GM12892 (cell line): Measurements from ENCODE around the gene PC.

Experiments used
- POLR2A ChIP-seq: IDR thresholded peaks from 2 replicates; pipeline ENCODE4 v1.6.1; 2011; ENCODE audit warnings: low read depth, low read length, control low read depth
- POLR2AphosphoS5 ChIP-seq: IDR thresholded peaks from 2 replicates; pipeline ENCODE4 v1.6.1; 2011; ENCODE audit warnings: low read depth, low read length, control low read depth
- TAF1 ChIP-seq: IDR thresholded peaks from 2 replicates; pipeline ENCODE4 v1.6.1; 2011; ENCODE audit warnings: low read depth, mild to moderate bottlenecking, control low read depth, low read length, borderline replicate concordance

GRCh38 chr11:66864172-66864901 lies 93.8 kb downstream of the PC start:
- TF ChIP-seq POLR2A (no peak), POLR2AphosphoS5 (no peak), TAF1 (no peak)
